G401 (cell line): ENCODE results near the gene FUT2. TPM values are rescaled to one million over a fixed set of nuclear protein-coding genes. Genes with fewer than 3 reads are reported as not detected.
A peak's percentile ranks its signal among the peaks of the same experiment; 100 is the strongest.

ENCODE experiments used
- DNase-seq: peaks from one replicate; pipeline ENCODE4 v3.0.0-alpha.2; 2015; ENCODE audit warnings: low spot score
- in situ Hi-C: cut with HindIII; loops from 2 replicates; pipeline ENCODE4 v1.10.0; 2016; ENCODE audit warnings: low sequenced_read_pairs, mixed read lengths
- total RNA-seq: library from RNA; depleted of rRNA; stranded (reverse); fragments of >200 nt; shearing (Covaris generic); gene quantifications from 2 replicates; pipeline ENCODE4 v1.2.3, GENCODE V29; 2014; rRNA removed

The FUT2 gene
- total RNA-seq, 1 experiment from 2014 or later = not detected

GRCh38 chr19:48741129-48741999, 45.6 kb downstream of the FUT2 start:
- in situ Hi-C loops = no loop called here
- DNase-seq = peak; percentile 66

GRCh38 chr19:48742096-48742495, 46.3 kb downstream of the FUT2 start:
- in situ Hi-C loops = no loop called here
- no peak for DNase-seq

GRCh38 chr19:48745208-48745995, 49.6 kb downstream of the FUT2 start:
- in situ Hi-C loops = no loop called here
- peak; percentile 95 for DNase-seq

GRCh38 chr19:48746110-48746509, 50.3 kb downstream of the FUT2 start:
- in situ Hi-C loops = no loop called here
- peak; percentile 19 for DNase-seq

GRCh38 chr19:48746738-48747575, 51.2 kb downstream of the FUT2 start, which contains the start of gene IZUMO1:
Gene IZUMO1, minus strand, starts transcription at chr19:48746909. Its CDS starts 1,050 bp downstream, at chr19:48745859.
- peak; percentile 96 for DNase-seq
- in situ Hi-C loops = no loop called here

GRCh38 chr19:48749571-48750198, 53.9 kb downstream of the FUT2 start:
- in situ Hi-C loops = no loop called here
- no peak for DNase-seq

- no peak for DNase-seq
- in situ Hi-C loops = no loop called here
Observed at GRCh38 chr19:48750351-48750750, 54.6 kb downstream of the FUT2 start.

- DNase-seq = no peak
- in situ Hi-C loops = no loop called here
Observed at GRCh38 chr19:48750771-48751504, 55.2 kb downstream of the FUT2 start.

- DNase-seq = peak; percentile 54
- in situ Hi-C loops = no loop called here
Observed at GRCh38 chr19:48751845-48752495, 56.2 kb downstream of the FUT2 start.

- in situ Hi-C loops = no loop called here
- peak; percentile 84 for DNase-seq
Observed at GRCh38 chr19:48752496-48753365, 57.0 kb downstream of the FUT2 start, which contains the start of gene FUT1. Gene FUT1, minus strand, starts transcription at chr19:48752641. Its CDS starts 1,360 bp downstream, at chr19:48751281.

- no peak for DNase-seq
- in situ Hi-C loops = no loop called here
Observed at GRCh38 chr19:48755084-48755641, 59.4 kb downstream of the FUT2 start, which contains the start of gene FGF21. Gene FGF21, plus strand, starts transcription at chr19:48755524. Its CDS starts 713 bp downstream, at chr19:48756237.

Other genes starting within 250 kb of the FUT2 start
- gene GRWD1, start 250.0 kb upstream of the FUT2 start, total RNA-seq = 87.9 and 99.8 TPM in 2 replicates
- 0.31 TPM in 1 of 2 replicates, not detected in the other for gene KCNJ14, start 240.4 kb upstream of the FUT2 start, total RNA-seq
- gene CYTH2, start 226.6 kb upstream of the FUT2 start, total RNA-seq = 87.4 and 107 TPM in 2 replicates
- 8.1 and 12.5 TPM in 2 replicates for gene LMTK3, start 184.1 kb upstream of the FUT2 start, total RNA-seq
- gene SULT2B1, start 143.8 kb upstream of the FUT2 start, total RNA-seq = 0.37 TPM in 1 of 2 replicates, not detected in the other
- 0.55 TPM in 1 of 2 replicates, not detected in the other for gene SPACA4, start 89.2 kb upstream of the FUT2 start, total RNA-seq
- gene FAM83E, start 80.9 kb upstream of the FUT2 start, total RNA-seq = 0.34 TPM in 1 of 2 replicates, not detected in the other
- gene RPL18, start 76.8 kb upstream of the FUT2 start, total RNA-seq = 3,072 and 3,826 TPM in 2 replicates
- gene SPHK2, start 76.5 kb upstream of the FUT2 start, total RNA-seq = 16.5 and 45.7 TPM in 2 replicates
- 25.5 and 40.0 TPM in 2 replicates for gene DBP, start 58.6 kb upstream of the FUT2 start, total RNA-seq
- gene CA11, start 49.8 kb upstream of the FUT2 start, total RNA-seq = 103 TPM in 2 replicates
- gene NTN5, start 23.0 kb upstream of the FUT2 start, total RNA-seq = 1.3 TPM in 1 of 2 replicates, not detected in the other
- gene MAMSTR, start 23.8 kb downstream of the FUT2 start, total RNA-seq = 0.37 and 1.5 TPM in 2 replicates
- 2.8 and 27.4 TPM in 2 replicates for gene RASIP1, start 44.6 kb downstream of the FUT2 start, total RNA-seq
- not detected in 2 replicates for gene IZUMO1, start 50.9 kb downstream of the FUT2 start, total RNA-seq
- gene FUT1, start 56.7 kb downstream of the FUT2 start, total RNA-seq = not detected in 2 replicates
- not detected in 2 replicates for gene FGF21, start 59.6 kb downstream of the FUT2 start, total RNA-seq
- 43.4 and 44.1 TPM in 2 replicates for gene BCAT2, start 115.1 kb downstream of the FUT2 start, total RNA-seq
- 62.8 and 69.0 TPM in 2 replicates for gene HSD17B14, start 140.5 kb downstream of the FUT2 start, total RNA-seq
- 12.4 and 20.4 TPM in 2 replicates for gene PLEKHA4, start 172.6 kb downstream of the FUT2 start, total RNA-seq
- gene PPP1R15A, start 176.4 kb downstream of the FUT2 start, total RNA-seq = 44.0 and 58.7 TPM in 2 replicates
- not detected in 2 replicates for gene TULP2, start 202.8 kb downstream of the FUT2 start, total RNA-seq
- gene NUCB1, start 204.3 kb downstream of the FUT2 start, total RNA-seq = 201 and 252 TPM in 2 replicates
- 3.0 and 4.2 TPM in 2 replicates for gene DHDH, start 237.7 kb downstream of the FUT2 start, total RNA-seq